Smooth muscle cell (in vitro differentiated cells): ENCODE results near the gene PSENEN. TPM values are rescaled to one million over a fixed set of nuclear protein-coding genes. Genes with fewer than 3 reads are reported as not detected.

ENCODE experiments used
- DNase-seq: peaks from one replicate; lab custom pipeline; 2025; ENCODE audit not compliant: unreplicated experiment; lab: John Stamatoyannopoulos, UW
- H2AFZ ChIP-seq: fragments of 200-600 bp; sonication (generic); 2 replicates; pipeline ENCODE4 v1.6.0; 2016; ENCODE audit warnings: antibody characterized with exemption, low read depth, mild to moderate bottlenecking
- H3F3A ChIP-seq: fragments of 200-600 bp; sonication (generic); 2 replicates; pipeline ENCODE4 v1.6.0; 2017; ENCODE audit warnings: antibody characterized with exemption, low read depth
- H3K27ac ChIP-seq: fragments of 200-600 bp; sonication (generic); 2 replicates; pipeline ENCODE4 v1.5.1; 2016; ENCODE audit warnings: low read depth, mild to moderate bottlenecking
- H3K27me3 ChIP-seq: fragments of 200-600 bp; sonication (generic); 2 replicates; pipeline ENCODE4 v1.6.1; 2016; ENCODE audit warnings: low read depth, mild to moderate bottlenecking
- H3K36me3 ChIP-seq: fragments of 200-600 bp; sonication (generic); 2 replicates; pipeline ENCODE4 v1.5.1; 2016; ENCODE audit warnings: low read depth
- H3K4me1 ChIP-seq: fragments of 200-600 bp; sonication (generic); 2 replicates; pipeline ENCODE4 v1.5.1; 2016; ENCODE audit warnings: low read depth
- H3K4me2 ChIP-seq: fragments of 200-600 bp; sonication (generic); 2 replicates; pipeline ENCODE4 v1.6.0; 2016; ENCODE audit warnings: mild to moderate bottlenecking
- H3K4me3 ChIP-seq: fragments of 200-600 bp; sonication (generic); 2 replicates; pipeline ENCODE4 v1.5.1; 2016; ENCODE audit warnings: mild to moderate bottlenecking
- H3K79me2 ChIP-seq: fragments of 200-600 bp; sonication (generic); 2 replicates; pipeline ENCODE4 v1.6.0; 2016; ENCODE audit warnings: low read depth, mild to moderate bottlenecking
- H3K9ac ChIP-seq: fragments of 200-600 bp; sonication (generic); 2 replicates; pipeline ENCODE4 v1.6.0; 2016; ENCODE audit warnings: low read depth
- H3K9me3 ChIP-seq: fragments of 200-600 bp; sonication (generic); replicated peaks from 2 replicates; pipeline ENCODE4 v1.5.1; 2016; ENCODE audit warnings: low read depth
- H4K20me1 ChIP-seq: fragments of 200-600 bp; sonication (generic); 2 replicates; pipeline ENCODE4 v1.6.0; 2016; ENCODE audit warnings: low read depth
- WGBS: methylation state at CpG from one replicate; pipeline ENCODE4 v1.1.7; 2016; ENCODE audit warnings: low lambda C conversion rate; 5-methylcytosine and 5-hydroxymethylcytosine counted together
- polyA plus RNA-seq: library from polyadenylated mRNA; unstranded; fragments of >200 nt; fragmentation: Nextera tagmentation; extraction: Ambion mirVana; gene quantifications from 2 replicates; pipeline ENCODE4 v1.2.1, GENCODE V29; 2016
- total RNA-seq: library from RNA; depleted of rRNA; stranded (reverse); fragments of >200 nt; gene quantifications from 2 replicates; pipeline ENCODE4 v1.2.3, GENCODE V29; 2014
- TF ChIP-seq, protein P1 (sequence below): fragments of 200-600 bp; sonication (generic); IDR thresholded peaks from 2 replicates; pipeline ENCODE4 v1.5.1; 2017; ENCODE audit warnings: borderline replicate concordance, mild to moderate bottlenecking, antibody characterized with exemption; ENCODE audit not compliant: insufficient read depth, poor library complexity, severe bottlenecking

PSENEN gene
- total and polyA plus RNA-seq, 2 experiments from 2014 or later: 65.4 to 137 TPM

DNA sequence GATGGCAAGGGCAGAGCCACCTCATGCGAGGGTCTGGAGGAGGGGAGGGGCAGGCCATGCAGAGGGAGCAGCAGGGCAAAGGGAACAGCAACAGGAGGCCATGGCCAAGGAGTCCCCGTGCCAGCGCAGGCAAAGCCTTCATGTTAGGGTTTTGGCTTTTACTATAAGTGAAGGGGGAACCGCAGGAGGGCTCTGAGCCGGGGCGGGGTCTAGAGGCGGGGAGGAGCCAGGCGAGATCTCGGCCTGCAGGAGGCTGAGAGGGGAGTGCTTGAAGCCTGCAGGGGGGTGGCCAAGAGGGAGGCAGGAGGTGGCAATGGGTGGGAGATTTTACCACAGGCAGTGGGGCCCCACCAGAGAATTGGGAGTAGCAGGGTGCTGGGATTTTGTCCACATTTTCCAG lies 36.2 kb downstream of the PSENEN start:
- no peaks in the 10 kb centered on the region for H3K36me3 ChIP-seq
- H3K4me3 ChIP-seq: no peak overlapping the region
- TF ChIP-seq, protein P1, sequence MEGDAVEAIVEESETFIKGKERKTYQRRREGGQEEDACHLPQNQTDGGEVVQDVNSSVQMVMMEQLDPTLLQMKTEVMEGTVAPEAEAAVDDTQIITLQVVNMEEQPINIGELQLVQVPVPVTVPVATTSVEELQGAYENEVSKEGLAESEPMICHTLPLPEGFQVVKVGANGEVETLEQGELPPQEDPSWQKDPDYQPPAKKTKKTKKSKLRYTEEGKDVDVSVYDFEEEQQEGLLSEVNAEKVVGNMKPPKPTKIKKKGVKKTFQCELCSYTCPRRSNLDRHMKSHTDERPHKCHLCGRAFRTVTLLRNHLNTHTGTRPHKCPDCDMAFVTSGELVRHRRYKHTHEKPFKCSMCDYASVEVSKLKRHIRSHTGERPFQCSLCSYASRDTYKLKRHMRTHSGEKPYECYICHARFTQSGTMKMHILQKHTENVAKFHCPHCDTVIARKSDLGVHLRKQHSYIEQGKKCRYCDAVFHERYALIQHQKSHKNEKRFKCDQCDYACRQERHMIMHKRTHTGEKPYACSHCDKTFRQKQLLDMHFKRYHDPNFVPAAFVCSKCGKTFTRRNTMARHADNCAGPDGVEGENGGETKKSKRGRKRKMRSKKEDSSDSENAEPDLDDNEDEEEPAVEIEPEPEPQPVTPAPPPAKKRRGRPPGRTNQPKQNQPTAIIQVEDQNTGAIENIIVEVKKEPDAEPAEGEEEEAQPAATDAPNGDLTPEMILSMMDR: no peak
- no peaks in the 10 kb centered on the region for H3K79me2 ChIP-seq
- no peak overlapping the region for H3K27ac ChIP-seq
- no peaks in the 10 kb centered on the region for H4K20me1 ChIP-seq
- H3F3A ChIP-seq: no peaks in the 10 kb centered on the region
- no peak overlapping the region for H2AFZ ChIP-seq
- H3K27me3 ChIP-seq: no peaks in the 10 kb centered on the region
- 84% methylated on average over 9 of the region's 9 CpGs for WGBS
- no peaks in the 10 kb centered on the region for H3K4me1 ChIP-seq
- no peak overlapping the region for H3K9ac ChIP-seq
- DNase-seq: no peak
- H3K4me2 ChIP-seq: no peak overlapping the region
- H3K9me3 ChIP-seq: no peaks in the 10 kb centered on the region

DNA sequence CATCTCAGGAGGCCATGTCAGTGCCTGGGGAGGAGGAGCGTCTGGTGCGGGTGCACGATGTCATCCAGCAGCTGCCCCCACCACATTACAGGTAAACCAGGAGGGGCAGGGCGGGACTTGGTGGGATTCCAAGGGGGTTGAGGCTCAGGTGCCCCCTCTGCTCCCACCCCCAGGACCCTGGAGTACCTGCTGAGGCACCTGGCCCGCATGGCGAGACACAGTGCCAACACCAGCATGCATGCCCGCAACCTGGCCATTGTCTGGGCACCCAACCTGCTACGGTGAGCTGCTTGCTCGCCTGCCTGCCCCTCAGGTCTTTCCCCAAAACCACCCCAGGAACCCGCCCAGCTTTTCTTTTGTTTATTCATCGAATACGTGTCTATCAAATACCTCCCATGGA lies 37.1 kb downstream of the PSENEN start:
- TF ChIP-seq, protein P1: no peak
- Histone ChIP-seq H2AFZ (no peak overlapping the region), H3K4me3 (no peak overlapping the region), H3K4me1 (no peaks in the 10 kb centered on the region), H3K27ac (no peak overlapping the region), H3K4me2 (no peak overlapping the region), H3K9me3 (no peaks in the 10 kb centered on the region), H3F3A (no peaks in the 10 kb centered on the region), H3K9ac (no peak overlapping the region), H4K20me1 (no peaks in the 10 kb centered on the region), H3K36me3 (no peaks in the 10 kb centered on the region), H3K27me3 (no peaks in the 10 kb centered on the region), H3K79me2 (no peaks in the 10 kb centered on the region)
- WGBS: 98% methylated on average over 12 of the region's 12 CpGs
- DNase-seq: no peak

DNA sequence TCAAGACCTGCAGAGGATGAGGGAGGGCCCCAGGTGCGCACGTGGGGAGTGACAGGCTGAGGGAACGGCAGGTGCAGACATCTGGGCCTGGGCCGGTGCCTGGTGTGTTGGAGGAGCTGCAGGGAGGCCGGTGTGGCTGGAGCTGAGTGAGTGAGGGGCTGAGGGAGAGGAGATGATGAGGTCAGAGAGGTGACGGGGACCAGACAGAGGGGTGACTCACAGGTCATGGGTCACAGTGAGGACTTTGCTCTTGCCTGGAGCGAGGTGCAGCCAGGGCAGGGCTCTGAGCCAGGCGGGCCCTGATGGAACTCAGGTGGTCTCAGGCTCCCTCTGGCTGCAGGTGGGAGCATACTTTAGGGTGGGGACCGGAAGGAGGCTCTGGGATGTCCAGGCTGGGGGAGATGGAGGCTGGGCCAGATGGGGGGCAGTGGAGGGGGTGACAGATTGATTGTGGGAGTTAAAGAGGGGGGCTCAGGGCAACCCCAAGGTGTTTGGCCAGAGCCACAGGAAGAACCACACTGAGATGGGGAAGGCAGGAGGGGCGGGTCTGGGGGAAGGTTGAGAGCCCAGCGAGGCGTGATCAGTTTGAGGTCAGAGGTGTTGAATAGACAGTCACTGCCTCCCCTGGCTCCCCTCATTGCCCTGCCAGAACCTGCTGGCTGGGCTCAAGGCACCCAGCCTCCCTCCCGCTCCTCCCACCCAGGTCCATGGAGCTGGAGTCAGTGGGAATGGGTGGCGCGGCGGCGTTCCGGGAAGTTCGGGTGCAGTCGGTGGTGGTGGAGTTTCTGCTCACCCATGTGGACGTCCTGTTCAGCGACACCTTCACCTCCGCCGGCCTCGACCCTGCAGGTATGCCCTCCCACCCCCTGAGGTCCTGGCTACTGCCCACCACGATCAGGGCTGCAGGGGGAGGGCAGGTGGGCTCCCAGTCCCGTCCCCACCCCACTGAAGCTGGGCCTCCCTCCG lies 38.3 kb downstream of the PSENEN start:
- Histone ChIP-seq H3K4me3 (no peak overlapping the region), H3K4me2 (no peak overlapping the region), H3K36me3 (no peaks in the 10 kb centered on the region), H3K27ac (no peak overlapping the region), H3K27me3 (no peaks in the 10 kb centered on the region), H3K4me1 (no peaks in the 10 kb centered on the region), H3K79me2 (no peaks in the 10 kb centered on the region), H3K9ac (no peak overlapping the region), H4K20me1 (no peaks in the 10 kb centered on the region), H3F3A (no peaks in the 10 kb centered on the region), H3K9me3 (no peaks in the 10 kb centered on the region), H2AFZ (no peak overlapping the region)
- DNase-seq: no peak
- TF ChIP-seq, protein P1: no peak
- 67% methylated on average over 18 of the region's 28 CpGs for WGBS
